NCI-H526 (cell line): Measurements from ENCODE around the gene AP2A2.
"Not testable (repeated sequence)": the region's sequence is repeated elsewhere in the genome, so short reads cannot be mapped to it uniquely, and the experiment has no call there.

Source experiments
- DNase-seq, 2 experiments: peaks; one replicate each; lab custom pipeline; 2025; lab: John Stamatoyannopoulos, UW

The AP2A2 gene

GRCh38 chr11:975376-975775, 49.7 kb downstream of the AP2A2 start:
- DNase-seq: not testable (repeated sequence)

- DNase-seq: peak in 1 of 2 experiments; percentile 73
These were observed 50.2 kb downstream of the AP2A2 start for GRCh38 chr11:975827-976226.

DNA sequence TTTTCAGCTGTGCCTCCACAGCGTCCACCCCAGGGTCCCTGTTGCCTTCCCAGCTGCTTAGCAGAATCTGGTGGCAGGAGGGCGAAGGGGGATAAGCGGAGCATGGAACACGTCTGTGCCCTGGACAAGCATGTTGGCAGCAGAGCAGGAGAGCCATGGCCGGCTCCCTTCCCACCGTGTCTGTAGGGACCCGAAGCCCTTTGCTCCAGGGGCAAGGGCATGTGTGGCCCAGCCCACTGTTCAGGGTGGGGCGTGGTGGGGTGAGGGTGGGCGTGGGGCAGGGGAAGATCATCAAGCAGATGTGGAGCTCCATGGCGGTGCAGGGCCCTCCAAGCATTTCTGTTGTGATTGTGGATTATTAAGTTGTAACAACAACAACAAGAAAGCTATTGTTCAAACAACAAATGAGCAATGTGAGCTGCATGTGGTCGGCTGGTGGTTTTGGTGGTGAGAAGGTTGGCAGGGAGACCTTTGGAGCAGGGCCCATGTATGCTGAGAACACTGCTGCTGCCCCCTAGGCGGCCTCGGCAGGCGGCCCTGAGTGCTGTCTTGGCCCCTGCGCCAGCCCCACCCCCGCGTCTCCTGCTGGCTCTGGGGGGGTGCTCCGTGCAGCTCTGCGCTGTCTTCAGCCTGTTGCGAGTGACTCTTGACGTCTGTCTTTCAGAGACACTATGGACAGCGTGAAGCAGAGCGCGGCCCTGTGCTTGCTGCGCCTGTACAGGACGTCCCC, 50.9 kb downstream of the AP2A2 start:
- no peak for DNase-seq

DNA sequence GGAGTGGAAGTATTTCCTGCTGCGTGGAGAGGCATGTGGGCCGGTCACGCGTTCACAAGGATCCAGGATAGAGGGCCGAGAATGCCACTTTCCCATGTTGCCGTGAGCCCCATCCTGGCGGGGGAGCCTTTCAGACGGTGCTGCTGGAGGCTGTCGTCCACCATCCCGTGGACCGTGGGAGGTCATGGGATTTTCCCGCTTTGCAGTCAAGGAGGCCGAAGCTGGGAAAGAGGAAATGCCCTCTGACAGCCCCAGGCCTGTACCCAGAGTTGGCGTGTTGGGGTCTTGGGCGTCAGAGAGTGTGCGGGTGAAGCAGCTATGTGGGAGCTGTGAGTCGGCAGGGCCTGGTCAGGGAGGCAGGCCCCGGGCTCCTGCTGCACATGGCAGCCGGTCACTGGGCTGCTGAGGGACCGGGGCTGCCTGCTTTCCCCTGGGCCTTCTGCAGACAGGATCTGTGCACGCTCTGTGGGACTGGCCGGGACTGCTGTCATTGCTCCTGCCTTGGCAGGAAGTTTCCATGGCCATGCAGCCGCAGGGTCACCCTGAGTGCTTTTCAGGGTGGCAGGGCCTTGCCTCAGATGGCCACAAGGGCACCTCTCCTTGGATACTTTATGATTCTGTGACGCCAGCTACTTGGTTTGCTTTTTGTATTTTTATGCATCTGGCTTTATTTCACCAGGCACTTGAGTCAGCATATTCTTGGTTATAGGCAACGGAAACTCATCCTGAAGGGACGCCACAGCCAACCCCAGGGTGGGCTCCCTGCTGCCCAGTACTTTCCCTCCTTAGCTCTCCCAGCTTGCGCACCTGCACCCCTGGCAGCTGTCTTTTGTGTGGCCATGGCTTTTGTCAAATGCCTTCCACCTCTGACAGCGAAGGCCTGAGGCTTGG, 52.4 kb downstream of the AP2A2 start:
- DNase-seq: no peak

DNA sequence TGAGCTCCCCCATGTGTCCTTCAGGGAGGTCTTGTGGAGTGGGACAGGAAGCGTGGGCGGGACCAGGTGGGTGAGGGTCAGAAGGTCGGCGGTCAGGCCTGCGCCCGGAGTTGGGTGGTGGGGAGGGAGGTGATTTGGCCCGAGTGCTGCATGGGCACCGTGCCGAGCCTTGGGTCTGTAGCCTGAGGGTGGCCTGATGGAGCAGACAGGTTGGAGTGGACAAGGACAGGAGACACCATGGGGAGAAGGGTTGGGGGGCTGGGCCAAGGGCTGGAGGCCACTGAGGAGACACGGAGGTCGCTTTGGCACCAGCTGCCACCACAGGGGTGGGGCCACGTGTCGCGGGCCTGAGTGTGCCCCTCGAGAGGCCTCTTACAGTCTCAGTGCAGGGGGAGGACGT, 53.1 kb downstream of the AP2A2 start:
- DNase-seq: no peak

GRCh38 chr11:980438-981357, 55.0 kb downstream of the AP2A2 start:
- no peak for DNase-seq

DNA sequence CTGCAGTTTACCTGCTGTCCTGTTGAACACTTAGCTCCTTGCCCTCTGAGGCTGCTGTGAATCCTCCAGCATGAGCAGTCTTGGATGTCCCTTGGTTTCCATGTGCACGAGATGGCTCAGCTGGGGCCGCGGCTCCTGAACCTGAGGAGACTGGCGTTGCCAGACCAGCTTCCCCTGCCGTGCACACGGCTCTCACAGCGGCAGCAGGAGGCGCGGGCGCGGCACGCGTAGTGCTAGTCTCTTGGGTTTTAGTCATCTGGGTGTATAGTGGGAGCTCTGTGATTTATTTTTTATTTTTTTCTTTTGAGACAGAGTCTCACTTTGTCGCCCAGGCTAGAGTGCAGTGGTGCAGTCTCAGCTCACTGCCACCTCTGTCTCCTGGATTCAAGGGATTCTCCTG, 56.1 kb downstream of the AP2A2 start:
- no peak for DNase-seq

- DNase-seq: no peak
These were observed 58.9 kb downstream of the AP2A2 start for GRCh38 chr11:984546-984945.

- no peak for DNase-seq
These were observed 59.7 kb downstream of the AP2A2 start for GRCh38 chr11:985406-985805.

DNA sequence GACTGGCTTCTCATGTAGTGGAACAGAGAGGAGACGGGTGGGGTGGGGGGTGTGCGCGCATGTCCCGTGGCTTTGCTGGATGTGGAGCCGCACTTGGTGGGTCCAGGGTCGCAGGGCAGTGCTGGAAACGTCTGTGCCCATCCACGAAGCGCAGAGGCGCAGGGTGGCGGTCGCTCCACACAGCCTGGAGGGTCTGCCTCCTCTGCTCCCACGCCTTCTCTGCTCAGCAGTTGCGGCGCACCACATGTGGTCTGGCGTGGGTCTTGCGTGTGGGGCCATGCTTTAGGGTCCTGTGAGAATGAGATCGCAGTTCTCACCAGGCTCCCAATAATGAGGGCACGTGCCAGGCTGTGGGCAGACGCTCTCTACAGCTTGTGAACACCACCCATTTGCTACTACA, 60.2 kb downstream of the AP2A2 start:
- DNase-seq: no peak

DNA sequence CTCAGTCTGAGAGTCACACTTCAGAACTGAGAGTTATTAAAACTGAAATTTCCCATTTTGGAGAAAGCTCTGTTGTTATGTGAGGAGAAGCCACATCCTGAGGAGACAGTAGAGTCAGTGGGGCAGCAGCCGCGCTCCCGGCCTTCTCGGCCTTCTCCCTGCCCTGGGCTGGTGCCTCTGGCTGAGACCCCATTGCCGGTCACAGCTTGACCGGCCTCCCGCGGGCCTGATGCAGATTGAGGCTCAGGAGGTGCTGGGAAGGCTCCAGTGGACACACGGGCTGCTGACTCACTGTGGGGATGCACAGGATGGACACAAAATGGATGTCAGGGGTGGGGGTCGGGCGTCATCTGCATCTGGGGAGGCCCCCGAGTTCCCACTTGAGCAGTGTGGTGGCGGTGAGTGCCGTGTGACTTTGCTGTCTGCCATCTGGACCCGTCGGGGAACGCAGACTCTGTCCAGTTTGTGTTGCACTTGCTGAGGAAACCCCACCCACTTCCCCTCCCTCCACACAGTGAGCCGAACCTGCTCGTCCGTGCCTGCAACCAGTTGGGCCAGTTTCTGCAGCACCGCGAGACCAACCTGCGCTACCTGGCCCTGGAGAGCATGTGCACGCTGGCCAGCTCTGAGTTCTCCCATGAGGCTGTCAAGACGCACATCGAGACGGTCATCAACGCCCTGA, 60.7 kb downstream of the AP2A2 start:
- DNase-seq: peak in 1 of 2 experiments; percentile 16

DNA sequence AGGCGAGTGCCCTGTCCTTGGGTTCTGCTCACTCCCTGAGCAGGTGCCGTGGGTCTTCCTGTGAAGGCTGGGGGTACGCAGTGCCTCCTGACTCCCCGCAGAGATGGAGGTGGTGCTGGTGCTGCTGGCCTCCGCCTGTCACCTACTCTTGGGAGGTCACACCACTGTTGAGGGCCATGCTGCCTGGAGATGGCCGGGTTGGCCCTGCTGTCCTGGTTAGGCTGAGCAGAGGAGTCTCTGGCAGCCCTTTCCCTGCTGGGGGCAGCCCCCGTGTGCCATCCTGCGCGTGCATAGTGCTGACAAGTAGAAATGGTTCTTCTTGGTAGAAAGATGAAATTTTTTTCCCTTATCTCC, 61.3 kb downstream of the AP2A2 start:
- no peak for DNase-seq

DNA sequence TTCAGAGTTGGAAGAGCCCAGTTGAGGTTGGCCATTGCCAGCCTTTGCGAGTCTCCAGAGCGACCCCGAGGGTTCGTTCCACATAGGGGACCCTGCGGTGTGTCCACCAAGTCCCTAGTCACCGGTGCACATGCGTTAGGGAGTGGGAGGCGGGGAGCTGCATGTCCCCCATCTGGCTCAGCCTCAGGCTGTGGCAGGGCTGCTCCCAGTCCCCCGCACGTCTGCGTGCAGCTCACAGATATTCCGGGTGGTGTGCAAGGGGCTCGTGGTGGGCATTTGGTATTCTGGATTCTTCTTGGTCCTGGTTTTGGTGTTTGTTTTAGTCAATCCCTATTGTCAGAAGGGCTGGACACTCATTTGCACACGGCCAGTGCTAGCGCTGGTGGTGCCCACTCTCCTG, 62.0 kb downstream of the AP2A2 start:
- no peak for DNase-seq

DNA sequence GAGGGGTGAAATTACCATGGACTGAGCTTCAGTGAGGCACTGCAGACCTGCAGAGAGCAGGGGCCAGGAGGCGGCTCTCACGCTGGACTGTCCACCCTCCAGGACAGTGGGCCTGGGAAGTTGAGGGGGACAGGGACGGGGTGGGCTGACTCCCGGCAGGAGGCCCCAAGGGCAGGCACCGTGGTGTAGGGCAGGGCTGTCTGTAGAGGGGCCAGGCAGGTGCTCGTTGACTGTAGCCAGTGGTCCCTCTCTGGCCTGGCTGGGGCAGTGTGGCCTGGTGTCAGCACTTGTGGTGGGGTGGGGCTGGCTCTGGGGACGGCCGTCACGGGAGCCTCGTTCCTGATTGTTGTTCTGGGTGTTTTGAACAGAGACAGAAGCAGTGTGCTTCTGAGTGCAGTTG, 64.4 kb downstream of the AP2A2 start:
- DNase-seq: no peak

DNA sequence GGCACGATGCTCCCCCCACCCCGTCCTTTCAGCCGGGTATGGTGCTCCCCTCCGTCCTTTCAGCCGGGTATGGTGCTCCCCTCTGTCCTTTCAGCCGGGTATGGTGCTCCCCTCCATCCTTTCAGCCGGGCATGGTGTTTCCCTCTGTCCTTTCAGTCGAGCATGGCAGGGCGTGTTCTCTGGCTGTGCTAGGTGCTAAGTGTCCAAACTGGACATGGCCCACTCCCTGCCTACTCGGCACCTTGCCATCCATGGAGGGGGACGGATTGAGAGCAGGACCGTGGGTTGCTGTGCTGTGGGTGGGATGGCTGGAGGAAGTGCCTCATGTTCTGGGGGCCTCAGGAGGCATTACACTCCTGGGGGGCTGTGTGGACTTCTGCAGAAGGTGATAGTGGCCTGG, 65.4 kb downstream of the AP2A2 start:
- DNase-seq: no peak

DNA sequence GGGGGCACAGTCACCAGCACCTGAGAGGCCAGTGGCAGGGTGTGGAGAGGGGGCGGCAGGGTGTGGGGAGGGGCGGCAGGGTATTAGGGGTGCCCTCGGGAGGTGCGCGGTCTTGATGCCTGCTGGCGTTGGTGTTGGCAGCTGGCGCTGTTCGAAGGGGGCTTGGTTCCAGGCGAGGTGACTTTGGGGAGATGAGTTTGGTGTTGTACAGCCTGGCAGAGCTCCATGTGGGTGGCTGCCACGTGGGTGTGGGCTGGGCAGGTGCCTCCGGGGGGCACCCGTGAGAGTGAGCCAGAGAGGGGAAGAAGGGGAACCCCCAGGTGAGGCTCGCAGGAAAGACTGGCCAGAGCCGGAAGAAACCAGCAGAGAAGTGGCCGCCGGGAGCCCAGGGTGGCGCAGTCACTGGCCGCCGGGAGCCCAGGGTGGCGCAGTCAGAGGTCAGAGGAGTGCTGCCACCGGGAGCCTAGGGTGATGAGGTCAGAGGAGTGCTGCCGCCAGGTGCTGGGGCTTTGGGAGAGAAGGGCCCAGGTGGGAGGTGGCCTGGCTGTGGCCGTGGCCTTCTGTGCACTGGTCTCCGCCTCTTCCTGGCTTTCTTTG, 66.1 kb downstream of the AP2A2 start:
- DNase-seq: no peak

- no peak for DNase-seq
These were observed 66.9 kb downstream of the AP2A2 start for GRCh38 chr11:992577-992976.

GRCh38 chr11:993632-994167, 68.0 kb downstream of the AP2A2 start:
- DNase-seq: no peak

DNA sequence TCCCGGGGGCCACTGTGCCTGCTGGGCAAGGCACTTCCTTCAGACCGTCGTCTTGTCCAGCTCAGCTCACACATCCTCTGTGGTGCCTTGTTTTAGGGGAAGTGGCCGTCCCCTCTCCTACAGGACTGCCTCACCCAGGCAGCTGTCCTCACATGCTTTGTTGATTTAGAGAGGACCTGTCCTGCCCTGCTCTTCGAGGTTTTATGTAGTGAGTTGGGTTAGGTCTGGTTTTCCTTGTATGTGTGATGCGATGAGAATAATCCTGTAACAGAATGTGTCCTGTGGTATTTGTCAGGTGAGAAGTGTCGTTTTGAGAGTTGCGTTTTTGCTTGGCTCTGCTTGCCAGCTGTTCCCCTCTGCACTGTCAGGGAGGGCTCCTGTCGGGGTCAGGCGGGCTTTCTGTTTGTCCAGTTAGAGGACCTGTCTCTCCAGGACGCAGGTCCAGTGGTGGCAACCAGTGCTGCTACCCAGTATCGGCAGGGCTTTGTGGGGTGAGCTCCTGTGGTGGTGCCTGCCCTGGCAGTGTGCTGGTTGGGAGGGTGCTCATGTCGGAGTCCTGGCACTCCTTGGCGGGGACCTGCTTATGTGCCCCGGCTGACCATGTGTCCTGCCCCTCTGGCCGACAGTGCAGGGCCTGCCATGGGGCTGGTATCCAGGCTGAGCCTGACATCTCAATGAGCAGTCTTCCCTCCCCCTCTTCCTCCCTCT, 69.5 kb downstream of the AP2A2 start:
- DNase-seq: no peak

GRCh38 chr11:995752-996420, 70.2 kb downstream of the AP2A2 start:
- peak in 1 of 2 experiments; percentile 64 for DNase-seq
